GM18907 (cell line): ENCODE results near the gene DNASE2.
"Not testable (repeated sequence)": the region's sequence is repeated elsewhere in the genome, so short reads cannot be mapped to it uniquely, and the experiment has no call there.

Experiments used
- ATAC-seq: cut with Tn5 transposase; IDR thresholded peaks from one replicate; pipeline ENCODE4 v1.9.1; 2021; ENCODE audit warnings: mild to moderate bottlenecking, moderate library complexity; ENCODE audit not compliant: unreplicated experiment

Gene DNASE2

GRCh38 chr19:12865746-12866415 is 15.4 kb downstream of the DNASE2 start:
- ATAC-seq, result no peak

- no peak for ATAC-seq
These were observed 16.2 kb downstream of the DNASE2 start for GRCh38 chr19:12864721-12865715.

- ATAC-seq, result no peak
These were observed 17.1 kb downstream of the DNASE2 start for GRCh38 chr19:12864143-12864542.

- no peak for ATAC-seq
These were observed 21.7 kb downstream of the DNASE2 start for GRCh38 chr19:12859546-12859945.

GRCh38 chr19:12858041-12858928 is 23.0 kb downstream of the DNASE2 start:
- no peak for ATAC-seq

GRCh38 chr19:12856653-12857052 is 24.6 kb downstream of the DNASE2 start:
- ATAC-seq, result no peak

GRCh38 chr19:12847159-12848139 is 33.8 kb downstream of the DNASE2 start:
- peak; percentile 60 for ATAC-seq

- ATAC-seq, result not testable (repeated sequence)
These were observed 34.6 kb downstream of the DNASE2 start for GRCh38 chr19:12846613-12847012.

- no peak for ATAC-seq
These were observed 37.1 kb downstream of the DNASE2 start for GRCh38 chr19:12843999-12844732.

GRCh38 chr19:12843328-12843727 is 37.9 kb downstream of the DNASE2 start:
- no peak for ATAC-seq

- ATAC-seq, result no peak
These were observed 38.7 kb downstream of the DNASE2 start for GRCh38 chr19:12842511-12842910.

- ATAC-seq, result no peak
These were observed 40.2 kb downstream of the DNASE2 start for GRCh38 chr19:12841094-12841493.

- no peak for ATAC-seq
These were observed 40.9 kb downstream of the DNASE2 start for GRCh38 chr19:12840091-12841079.

- ATAC-seq, result no peak
These were observed 42.1 kb downstream of the DNASE2 start for GRCh38 chr19:12838886-12839756.

GRCh38 chr19:12838182-12838885 is 42.9 kb downstream of the DNASE2 start, which contains the start of gene MAST1:
TSS of gene MAST1 (plus strand) at chr19:12838515. CDS start at chr19:12838573, 58 bp downstream.
- no peak for ATAC-seq

GRCh38 chr19:12837225-12837624 is 44.0 kb downstream of the DNASE2 start:
- ATAC-seq, result no peak
